SK-N-SH (cell line): ENCODE results near the gene TFCP2.

ENCODE experiments used
- FOXM1 ChIP-seq: IDR thresholded peaks from 2 replicates; pipeline ENCODE4 v1.4.0; 2012; ENCODE audit warnings: low read depth, mild to moderate bottlenecking
- GABPA ChIP-seq: IDR thresholded peaks from 2 replicates; pipeline ENCODE4 v1.4.0; 2012; ENCODE audit warnings: low read depth, mild to moderate bottlenecking
- JUND ChIP-seq: IDR thresholded peaks from 2 replicates; pipeline ENCODE4 v1.4.0; 2012
- SMC3 ChIP-seq: IDR thresholded peaks from 2 replicates; pipeline ENCODE4 v1.6.1; 2012; ENCODE audit warnings: low read depth, low read length, improper control_type of control experiment
- TF ChIP-seq, protein P1 (sequence below): fragments of 150-350 bp; IDR thresholded peaks from 2 replicates; pipeline ENCODE4 v1.6.1; 2017; ENCODE audit warnings: antibody characterized with exemption, low read length, low read depth, borderline replicate concordance
- TF ChIP-seq, protein P2 (sequence below): fragments of 200-600 bp; sonication (generic); IDR thresholded peaks from 2 replicates; pipeline ENCODE4 v1.6.1; 2017; ENCODE audit warnings: antibody characterized with exemption, mild to moderate bottlenecking, moderate library complexity

DNA sequence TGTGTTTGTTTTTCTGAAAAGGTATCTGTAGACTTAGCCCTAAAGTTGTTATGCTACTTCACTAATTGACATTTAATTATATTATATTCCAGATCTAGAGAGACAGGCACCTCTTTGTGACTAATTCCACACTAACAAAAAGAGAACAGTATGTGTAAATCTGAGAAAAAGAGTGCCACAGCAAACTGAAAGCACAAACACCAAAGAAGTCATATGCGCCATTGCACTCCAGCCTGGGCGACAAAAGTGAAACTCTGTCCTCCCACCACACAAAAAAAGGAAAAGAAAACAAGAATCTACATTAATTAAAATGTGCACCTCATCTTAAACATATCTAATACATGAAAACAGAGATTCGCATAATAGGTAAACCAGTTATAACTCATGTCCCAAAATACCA, 85.1 kb downstream of the TFCP2 start:
- TF ChIP-seq, protein P1, sequence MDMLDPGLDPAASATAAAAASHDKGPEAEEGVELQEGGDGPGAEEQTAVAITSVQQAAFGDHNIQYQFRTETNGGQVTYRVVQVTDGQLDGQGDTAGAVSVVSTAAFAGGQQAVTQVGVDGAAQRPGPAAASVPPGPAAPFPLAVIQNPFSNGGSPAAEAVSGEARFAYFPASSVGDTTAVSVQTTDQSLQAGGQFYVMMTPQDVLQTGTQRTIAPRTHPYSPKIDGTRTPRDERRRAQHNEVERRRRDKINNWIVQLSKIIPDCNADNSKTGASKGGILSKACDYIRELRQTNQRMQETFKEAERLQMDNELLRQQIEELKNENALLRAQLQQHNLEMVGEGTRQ: no peak
- TF ChIP-seq SMC3: no peak
- TF ChIP-seq, protein P2, sequence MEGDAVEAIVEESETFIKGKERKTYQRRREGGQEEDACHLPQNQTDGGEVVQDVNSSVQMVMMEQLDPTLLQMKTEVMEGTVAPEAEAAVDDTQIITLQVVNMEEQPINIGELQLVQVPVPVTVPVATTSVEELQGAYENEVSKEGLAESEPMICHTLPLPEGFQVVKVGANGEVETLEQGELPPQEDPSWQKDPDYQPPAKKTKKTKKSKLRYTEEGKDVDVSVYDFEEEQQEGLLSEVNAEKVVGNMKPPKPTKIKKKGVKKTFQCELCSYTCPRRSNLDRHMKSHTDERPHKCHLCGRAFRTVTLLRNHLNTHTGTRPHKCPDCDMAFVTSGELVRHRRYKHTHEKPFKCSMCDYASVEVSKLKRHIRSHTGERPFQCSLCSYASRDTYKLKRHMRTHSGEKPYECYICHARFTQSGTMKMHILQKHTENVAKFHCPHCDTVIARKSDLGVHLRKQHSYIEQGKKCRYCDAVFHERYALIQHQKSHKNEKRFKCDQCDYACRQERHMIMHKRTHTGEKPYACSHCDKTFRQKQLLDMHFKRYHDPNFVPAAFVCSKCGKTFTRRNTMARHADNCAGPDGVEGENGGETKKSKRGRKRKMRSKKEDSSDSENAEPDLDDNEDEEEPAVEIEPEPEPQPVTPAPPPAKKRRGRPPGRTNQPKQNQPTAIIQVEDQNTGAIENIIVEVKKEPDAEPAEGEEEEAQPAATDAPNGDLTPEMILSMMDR: no peak
- no peak for TF ChIP-seq FOXM1
- no peak for TF ChIP-seq GABPA
- TF ChIP-seq JUND: no peak
